HG02588 (cell line): ENCODE results near the gene CEACAM21.
A peak's percentile ranks its signal among the peaks of the same experiment; 100 is the strongest.

Source experiments
- ATAC-seq: cut with Tn5 transposase; IDR thresholded peaks from one replicate; pipeline ENCODE4 v1.9.1; 2021; ENCODE audit warnings: mild to moderate bottlenecking, moderate library complexity; ENCODE audit not compliant: unreplicated experiment

The CEACAM21 gene

DNA sequence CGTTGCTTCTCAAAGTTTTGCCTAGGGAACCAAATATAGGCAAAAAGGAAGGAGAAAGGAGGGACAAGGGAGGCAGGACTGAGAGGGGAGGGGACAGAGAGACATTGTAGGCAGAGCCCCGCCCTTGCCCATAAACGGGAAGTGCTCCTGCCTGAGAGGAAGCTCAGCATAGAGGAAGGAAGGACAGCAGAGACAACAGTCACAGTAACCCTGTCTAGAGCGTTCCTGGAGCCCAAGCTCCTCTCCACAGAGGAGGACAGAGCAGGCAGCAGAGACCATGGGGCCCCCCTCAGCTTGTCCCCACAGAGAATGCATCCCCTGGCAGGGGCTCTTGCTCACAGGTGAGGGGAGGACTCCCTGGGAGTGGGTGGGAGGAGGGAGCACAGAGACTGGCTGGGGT, at the start of gene CEACAM21:
CEACAM21 (plus strand) TSS at position 169 of the 400 bp plus-strand sequence; CDS start at position 278, 109 bp downstream.
- ATAC-seq = peak; percentile 62

DNA sequence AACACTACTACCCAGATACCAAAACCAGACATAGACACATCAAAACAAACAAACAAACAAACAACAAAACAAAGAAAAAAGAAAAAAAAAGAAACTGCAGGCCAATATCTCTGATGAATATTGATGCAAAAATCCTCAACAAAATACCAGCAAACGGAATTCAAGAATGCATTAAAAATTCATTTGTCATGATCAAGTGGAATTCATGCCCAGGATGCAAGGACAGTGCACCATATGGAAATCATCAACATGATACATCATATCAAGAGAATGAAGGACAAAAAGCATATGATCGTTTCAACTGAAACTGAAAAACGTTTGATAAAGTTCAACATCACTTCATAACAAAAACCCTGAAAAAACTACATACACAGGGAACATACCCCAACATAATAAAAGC, 48.9 kb upstream of the CEACAM21 start:
- ATAC-seq = no peak

DNA sequence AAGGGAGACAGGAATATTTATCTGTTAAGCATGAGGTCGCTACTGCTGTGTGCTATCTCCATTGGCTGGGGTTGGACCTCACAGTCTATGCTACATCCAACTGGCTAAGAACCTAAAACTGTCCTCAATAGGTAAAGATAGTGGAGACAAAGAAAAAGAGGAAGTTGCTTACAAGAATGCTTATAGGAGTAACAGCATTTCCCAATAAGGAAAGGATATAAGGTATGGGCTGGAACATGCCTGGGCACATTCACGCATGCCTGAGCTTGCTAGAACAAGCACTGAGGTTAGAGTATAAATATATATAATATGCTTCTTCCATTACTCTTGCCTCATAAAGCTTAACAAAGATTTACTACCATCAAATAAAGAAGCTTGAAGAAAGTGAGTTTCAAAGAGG, 47.9 kb upstream of the CEACAM21 start:
- no peak for ATAC-seq

GRCh38 chr19:41529484-41530183, 46.3 kb upstream of the CEACAM21 start:
- ATAC-seq = no peak

- no peak for ATAC-seq
Observed at GRCh38 chr19:41530184-41530534, 45.8 kb upstream of the CEACAM21 start.

GRCh38 chr19:41530761-41531301, 45.1 kb upstream of the CEACAM21 start:
- no peak for ATAC-seq

DNA sequence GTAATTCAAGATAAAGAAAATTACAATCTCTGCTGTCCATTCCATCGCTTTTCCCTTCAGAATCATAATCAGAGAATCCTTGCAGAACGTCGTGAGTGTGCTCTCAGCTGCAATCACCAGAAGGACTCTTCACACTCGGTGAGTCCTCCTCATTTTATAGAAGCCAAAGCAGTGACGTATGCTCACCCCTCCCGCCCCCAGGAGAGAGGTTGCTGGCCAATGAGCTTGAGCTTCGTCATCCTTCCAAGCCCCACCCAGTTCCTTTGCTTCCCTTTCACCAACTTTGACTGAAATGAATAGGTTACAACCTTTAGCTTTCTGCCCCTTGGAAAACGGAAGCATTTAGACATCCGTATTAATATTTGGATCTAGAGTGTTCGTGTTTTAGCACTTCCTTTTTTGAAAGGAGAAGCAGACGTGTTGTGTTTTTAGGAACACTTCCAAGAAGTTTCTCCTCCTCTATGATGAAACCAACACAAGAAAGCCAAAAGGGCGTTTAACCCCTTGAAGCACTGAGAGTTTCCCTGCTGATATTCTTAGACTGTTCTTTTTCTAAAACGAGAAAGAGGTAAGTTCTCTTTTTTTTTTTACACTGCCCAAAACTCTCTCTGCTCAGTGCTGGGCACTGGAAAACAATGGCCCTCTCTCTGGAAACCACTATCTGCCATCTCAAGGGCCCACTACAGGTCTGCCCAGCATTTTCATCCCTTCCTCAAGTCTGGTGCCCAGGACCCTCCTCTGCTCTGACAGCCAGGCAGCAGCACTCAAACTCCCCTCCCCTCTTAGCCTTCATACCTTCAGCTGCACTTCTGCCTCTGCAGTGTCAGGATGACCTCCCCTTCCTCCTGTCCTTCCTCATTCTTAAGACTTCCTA, 44.3 kb upstream of the CEACAM21 start:
- ATAC-seq = no peak

- no peak for ATAC-seq
Observed at GRCh38 chr19:41532526-41532925, 43.4 kb upstream of the CEACAM21 start.

- ATAC-seq = no peak
Observed at GRCh38 chr19:41533671-41534215, 42.2 kb upstream of the CEACAM21 start.

DNA sequence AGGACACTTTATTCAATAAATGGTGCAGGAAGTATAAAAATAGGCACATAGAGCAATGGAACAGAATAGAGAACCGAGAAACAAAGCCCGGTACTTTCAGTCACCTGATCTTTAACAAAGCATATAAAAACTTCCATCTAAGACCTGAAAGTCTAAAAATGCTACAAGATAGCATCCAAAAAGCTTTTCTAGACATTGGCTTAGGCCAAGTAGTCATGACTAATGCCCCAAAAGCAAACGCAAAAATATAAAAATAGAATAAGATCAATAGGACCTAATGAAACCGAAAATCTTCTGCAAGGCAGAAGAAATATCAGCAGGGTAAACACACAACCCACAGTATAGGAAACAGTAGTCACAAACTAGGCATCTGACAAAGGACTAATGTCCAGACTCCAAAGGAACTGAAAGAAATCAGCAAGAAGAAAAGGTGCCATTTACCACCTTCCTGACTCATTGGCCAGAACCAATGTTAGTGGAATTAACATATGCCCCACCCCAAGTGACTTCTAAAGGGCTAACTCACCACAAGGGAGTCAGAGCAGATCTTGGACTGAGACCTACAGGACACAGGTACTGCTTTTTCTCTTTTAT, 40.8 kb upstream of the CEACAM21 start:
- ATAC-seq = peak; percentile 52

- no peak for ATAC-seq
Observed at GRCh38 chr19:41537789-41538188, 38.2 kb upstream of the CEACAM21 start.

- ATAC-seq = no peak
Observed at GRCh38 chr19:41540041-41540695, 35.8 kb upstream of the CEACAM21 start.

- no peak for ATAC-seq
Observed at GRCh38 chr19:41541990-41542584, 33.9 kb upstream of the CEACAM21 start.

- ATAC-seq = no peak
Observed at GRCh38 chr19:41542622-41543021, 33.3 kb upstream of the CEACAM21 start.

GRCh38 chr19:41543582-41543981, 32.4 kb upstream of the CEACAM21 start:
- ATAC-seq = no peak

DNA sequence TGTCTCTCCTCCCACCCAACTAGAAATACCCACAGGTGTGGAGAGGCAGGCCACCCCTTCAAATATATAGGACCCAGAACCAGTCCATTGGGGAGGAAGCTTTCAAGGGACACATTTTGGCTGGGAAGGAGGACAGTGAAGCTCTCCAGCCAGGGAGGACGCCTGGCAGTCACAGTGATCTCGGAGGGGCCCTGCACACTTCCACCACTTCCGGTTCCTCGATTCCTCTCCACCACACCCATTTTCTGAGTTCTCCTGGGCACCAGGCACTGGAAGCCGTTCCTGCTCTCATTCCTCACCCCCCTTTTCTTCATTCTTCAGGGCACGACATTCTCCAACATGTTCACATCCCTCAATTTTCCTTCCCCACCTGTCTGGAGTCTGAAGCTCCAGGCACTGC, 30.4 kb upstream of the CEACAM21 start:
- no peak for ATAC-seq

GRCh38 chr19:41546386-41546789, 29.6 kb upstream of the CEACAM21 start:
- no peak for ATAC-seq

- ATAC-seq = no peak
Observed at GRCh38 chr19:41546961-41547360, 29.0 kb upstream of the CEACAM21 start.

- no peak for ATAC-seq
Observed at GRCh38 chr19:41547569-41547968, 28.4 kb upstream of the CEACAM21 start.

- no peak for ATAC-seq
Observed at GRCh38 chr19:41548047-41548446, 27.9 kb upstream of the CEACAM21 start.
